ENCODE measurements around the gene NPHS1.

DNA sequence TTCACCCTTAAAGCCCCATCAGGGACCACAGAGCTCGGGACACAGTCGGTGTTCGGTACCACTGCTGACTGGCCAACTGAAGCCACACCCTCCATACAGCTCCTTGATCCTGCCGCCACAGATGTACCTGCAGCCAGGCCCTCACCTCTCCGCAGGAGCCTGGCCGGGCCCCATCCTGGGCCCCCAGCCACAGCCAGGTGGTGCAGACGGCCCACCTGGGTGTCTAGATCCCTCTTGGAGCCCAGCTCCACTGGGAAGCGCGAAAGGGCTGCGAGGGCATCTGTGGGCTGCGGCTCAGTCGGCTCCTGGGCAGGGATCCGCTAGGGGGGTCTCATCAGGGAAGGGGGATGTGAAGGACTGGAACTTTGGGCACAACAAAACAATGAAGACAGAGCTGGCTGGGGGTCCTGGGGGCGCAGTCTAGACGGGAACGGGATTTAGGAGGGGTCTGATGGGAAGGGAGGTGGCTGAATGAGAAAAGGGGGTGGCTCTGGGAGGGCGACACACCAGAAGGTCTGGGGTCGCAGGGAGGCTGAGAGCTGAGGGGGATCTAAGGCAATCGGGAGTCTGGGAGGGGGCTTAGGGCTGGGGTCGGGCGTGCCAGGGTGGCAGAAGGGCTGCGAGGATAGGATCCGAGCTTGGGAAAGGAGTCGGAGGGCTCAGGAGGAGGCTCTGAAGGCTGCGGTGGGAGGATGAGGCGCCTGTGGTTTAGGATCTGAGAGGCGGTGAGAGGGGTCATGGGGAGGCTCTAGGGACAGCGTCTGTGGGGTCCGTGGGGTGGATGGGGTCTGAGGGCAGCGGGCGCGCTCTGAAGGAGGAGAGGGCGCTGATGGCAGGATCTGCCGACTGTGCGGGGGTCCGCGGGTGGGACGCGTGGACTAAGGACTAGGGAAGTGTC, 55.4 kb downstream of the NPHS1 start:
- TF ChIP-seq CTCF (IDR thresholded peaks at IDR 0.05) (no peak), POLR2A (IDR thresholded peaks at IDR 0.05) (no peak)

All from sigmoid colon (tissue), 3 donors.